Activated CD4-positive, CD25-positive, alpha-beta regulatory T cell treated with anti-CD3 and anti-CD28 coated beads, Interleukin-2, amount 50 U/mL, for 24 hours (primary cell): Measurements from ENCODE around the gene HOXD4.

Experiments
- ATAC-seq, 2 donors: fragments of 150-1000 bp; cut with Tn5 transposase; one replicate each; pipeline ENCODE4 v1.10.0; 2021; ENCODE audit warnings: mild to moderate bottlenecking in 1 of 2, moderate library complexity in 1 of 2

HOXD4 gene

DNA sequence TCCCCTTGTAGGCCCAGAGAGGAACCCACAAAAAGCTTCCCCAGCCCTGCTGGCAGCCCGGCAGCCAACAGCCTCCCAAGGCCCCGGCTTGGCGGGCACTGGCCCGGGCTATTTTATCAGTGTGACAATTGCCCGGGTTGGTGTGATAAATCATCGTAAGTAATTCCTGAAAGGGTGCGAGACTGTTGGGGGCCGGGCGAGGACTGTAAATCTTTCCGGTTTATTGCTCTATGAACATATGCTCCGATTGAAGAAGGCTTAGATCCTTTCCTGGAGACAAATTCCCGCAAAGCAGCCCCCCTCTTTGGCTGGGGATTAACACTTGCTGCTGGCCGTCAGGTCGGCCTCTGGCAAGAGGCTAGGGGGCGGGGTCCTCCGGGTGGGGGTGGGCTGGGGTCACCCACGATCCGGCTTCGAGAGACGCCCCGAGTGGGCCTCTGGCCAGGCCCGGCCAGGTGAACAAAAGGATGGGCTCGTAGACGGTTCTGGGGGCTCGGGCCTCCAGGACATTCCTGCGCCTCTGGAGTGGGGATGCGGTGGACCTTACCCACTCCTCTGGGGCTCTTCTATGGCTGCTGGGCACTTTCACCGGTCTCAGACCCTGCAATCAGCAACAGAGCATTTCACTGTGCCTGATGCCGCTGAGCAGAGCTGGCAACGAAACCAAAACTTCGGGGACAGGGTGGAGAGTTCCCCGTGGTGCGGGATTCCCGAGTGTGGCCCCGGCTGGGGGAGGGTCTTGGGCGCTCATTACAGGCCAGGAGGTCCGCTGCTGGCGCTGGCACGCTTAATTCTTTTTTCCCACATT, 7.7 kb downstream of the HOXD4 start:
- no peak for ATAC-seq

DNA sequence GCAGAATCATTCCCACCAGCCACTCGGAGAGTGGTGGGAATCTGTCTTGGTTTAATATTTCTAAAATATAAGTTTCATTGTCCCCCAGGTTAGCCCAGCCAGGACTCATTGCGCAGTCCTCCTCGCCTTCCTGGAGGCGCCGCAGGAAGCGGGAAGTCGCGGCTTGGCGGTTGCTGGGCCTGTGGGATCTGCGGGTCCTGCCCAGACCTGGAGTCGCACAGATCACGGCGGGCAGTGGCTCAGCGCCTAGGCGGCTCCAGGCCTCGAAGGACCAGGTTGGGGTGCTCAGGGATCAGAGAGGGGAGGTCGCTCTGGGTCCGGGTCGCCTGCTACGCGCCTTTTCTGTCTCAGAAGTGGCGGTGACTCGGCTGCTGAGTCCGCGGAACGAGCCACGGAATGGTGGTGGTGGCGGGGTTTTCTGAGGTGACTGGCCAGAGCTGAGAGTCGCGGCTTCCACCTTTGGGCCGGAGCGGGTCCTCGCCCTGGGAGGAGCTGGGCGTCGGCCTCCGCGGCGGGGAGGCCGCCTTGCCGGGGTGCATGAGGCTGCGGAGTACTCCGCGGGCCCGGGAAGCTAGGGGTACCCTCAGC, 8.4 kb downstream of the HOXD4 start:
- ATAC-seq, result no peak

DNA sequence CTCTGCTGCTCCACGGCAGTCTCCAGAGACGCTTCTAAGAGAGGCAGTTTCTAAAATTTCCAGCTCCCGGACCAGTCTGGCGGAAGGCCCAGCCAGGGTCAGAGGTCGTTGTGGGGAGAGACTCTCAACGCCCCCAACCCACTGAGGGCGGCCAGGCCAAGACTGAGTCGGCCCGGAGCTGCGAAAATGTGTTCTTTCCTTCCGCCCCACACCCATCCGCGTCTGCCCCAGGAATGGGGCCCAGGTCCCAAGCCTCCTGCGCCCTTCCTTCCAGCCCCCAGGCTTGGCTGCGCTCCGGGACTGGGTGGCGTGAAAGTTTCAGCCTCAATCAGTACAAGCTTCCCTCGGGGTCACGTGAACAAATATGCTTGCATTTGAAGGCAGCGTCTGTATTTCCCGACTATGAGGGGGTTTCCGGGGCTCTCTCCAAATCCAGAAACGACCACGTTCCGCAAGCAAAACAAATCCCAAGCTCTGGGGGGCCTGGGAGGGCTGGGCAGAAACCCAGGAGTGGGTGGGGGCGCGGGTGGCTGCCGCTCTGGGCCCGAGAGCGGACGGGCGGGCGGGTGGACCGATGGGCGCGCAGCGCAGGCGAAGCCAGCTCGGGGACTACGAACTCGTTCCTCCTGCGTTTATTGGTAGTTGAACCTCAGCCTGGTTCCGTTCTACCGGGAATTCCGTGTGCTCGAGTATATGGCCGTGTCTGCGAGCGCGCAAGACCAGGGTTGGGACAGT, 9.1 kb downstream of the HOXD4 start:
- no peak for ATAC-seq

DNA sequence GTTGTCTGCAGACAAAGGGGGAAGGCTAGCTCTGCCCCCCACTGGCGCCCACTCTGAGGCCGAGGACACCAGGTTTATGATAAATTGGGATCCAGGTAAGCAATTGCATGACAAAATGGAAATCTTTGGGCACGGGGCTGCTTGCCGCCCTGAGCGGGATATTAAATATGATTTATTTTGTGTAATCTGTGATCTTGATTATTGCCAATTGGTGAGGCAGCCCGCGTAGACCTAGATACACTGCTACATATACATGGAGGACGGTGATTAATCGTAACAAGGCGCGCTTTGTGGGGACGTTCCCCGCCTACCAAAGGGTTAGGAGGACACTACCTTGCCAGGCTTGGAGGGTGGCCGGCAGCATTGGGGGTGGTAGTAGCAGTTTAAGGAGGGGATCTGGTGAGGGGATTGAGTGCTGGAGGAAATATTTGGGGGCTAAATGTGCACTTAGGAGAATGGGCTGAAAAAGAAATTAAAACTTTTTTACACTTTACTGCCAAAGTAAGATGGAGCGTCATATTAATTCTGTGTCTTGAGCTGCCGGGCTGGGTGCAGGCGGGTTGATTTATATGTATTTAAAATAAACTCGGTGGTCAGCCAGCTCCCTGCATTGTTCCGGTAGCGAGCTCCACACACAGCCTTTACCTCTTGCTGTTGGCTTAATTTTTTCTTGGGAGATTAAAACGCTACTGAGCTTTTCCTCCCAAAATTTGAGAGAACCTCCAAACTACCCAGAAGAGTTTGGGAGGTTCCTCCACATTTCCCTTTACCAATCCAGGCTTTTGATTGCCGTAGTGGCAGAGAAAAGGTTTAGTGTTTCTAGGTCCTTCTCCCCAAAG, 9.9 kb downstream of the HOXD4 start:
- ATAC-seq, result no peak

DNA sequence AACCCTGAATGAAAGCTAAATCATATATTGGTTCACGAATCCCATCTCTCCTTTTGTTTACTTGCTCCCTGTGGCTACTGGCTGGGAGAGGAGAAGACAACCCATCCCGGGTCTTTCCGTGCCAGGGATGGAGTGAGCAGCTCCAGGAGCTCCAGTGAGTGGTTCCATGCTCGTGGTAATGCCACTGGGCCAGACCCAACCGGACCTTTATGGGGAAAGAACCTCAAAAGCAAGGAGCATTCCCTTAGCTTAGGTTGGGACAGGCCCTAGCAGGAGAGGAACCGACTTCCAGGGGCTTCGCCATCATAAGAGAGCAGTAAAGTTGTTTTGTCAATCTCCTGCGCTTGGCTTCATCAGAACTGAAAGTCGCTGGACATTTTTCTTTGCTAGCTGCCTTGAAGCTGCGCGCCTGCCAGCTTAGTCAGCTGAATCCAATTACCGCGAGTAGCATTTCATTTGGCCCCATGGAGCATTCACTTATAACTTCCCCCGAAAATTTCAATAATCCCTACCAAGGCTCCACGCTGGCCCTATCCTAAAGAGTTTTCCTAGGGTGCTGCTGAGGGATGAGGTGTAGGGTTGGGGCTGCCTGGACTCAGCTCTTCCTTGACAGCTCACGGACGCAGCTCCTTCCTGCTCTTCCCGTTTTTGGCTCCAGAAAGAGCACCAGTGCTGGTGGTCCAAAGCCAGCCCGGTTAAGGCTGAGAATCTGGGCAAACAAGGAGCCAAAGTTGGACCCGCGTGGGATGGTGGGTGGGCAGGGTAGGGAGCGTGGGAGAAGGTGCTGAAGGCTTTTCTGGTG, 10.7 kb downstream of the HOXD4 start:
- no peak for ATAC-seq

DNA sequence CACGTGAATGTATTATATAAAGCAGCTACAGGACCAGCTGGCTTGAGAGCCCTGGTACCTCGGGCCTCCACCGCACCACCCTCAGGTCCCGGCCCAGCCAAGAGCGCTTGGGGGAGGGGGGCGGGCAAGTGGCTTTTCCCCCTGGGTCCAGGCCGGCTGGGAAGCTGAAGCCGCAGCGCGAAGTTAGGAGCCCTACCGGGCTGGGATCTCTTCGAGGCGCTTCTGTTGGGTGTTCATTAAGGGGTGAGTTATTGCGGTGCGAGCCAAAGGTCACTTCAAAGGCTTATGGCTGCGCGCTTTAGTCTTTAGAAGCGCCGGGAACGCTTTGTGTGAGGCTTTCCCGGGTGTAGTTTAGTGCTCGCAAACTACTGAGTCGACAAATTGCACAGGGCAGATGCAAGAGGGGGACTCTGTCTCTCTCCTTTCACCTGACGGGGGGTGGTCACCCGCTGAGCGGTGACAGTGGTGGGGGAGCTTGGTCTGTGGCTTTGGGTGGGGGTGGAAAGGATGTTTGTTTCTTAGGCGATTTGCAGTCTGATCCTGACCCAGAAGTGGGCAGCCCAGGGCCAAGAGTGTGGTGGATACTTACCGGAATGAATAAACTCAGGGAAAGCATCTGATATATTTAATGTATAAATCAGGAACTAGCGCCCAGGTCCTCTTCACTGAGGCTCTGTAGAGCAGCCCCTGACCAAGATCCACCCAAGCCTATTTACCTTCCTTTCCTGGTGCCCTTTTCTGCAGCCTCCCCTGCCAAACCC, 11.7 kb downstream of the HOXD4 start:
- ATAC-seq, result no peak

DNA sequence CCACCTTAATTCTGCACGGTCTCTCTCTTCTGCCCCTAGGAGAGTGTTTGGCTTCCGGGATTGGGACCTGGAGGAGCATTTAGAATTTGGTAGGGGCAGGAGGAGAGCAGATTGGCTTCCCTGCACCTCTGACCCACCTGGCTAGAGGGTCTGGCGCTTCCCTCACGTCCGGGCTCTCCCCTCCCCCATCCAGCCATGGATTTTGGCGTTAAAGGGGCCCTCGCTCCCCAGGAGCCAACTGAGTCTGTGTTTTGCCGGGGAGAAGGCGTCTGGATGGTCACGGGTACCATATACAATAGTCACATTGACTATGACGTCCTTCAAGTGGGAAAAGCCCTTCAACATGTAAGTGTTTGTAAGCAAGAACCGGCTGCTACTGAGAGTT, 12.3 kb downstream of the HOXD4 start:
- ATAC-seq, result no peak

DNA sequence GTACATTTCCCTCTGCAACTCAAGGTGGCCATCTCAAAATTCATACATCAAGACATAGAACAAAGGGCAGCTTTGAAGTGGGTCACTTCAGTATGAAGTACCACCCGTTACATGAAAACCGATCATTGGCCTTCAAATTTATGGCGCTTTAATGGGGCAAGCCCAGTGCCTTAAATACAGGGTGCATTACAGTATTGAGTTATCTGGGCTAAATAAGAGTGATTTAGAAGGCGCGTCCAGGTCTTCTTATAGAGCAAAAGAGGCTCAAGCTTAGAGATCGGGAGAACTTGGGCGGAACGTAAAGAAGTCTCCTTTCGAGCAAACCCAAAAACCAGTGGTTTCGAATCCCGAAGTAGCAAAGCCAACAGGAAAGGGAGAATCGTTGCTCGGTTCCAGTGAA, 12.9 kb downstream of the HOXD4 start:
- no peak for ATAC-seq

DNA sequence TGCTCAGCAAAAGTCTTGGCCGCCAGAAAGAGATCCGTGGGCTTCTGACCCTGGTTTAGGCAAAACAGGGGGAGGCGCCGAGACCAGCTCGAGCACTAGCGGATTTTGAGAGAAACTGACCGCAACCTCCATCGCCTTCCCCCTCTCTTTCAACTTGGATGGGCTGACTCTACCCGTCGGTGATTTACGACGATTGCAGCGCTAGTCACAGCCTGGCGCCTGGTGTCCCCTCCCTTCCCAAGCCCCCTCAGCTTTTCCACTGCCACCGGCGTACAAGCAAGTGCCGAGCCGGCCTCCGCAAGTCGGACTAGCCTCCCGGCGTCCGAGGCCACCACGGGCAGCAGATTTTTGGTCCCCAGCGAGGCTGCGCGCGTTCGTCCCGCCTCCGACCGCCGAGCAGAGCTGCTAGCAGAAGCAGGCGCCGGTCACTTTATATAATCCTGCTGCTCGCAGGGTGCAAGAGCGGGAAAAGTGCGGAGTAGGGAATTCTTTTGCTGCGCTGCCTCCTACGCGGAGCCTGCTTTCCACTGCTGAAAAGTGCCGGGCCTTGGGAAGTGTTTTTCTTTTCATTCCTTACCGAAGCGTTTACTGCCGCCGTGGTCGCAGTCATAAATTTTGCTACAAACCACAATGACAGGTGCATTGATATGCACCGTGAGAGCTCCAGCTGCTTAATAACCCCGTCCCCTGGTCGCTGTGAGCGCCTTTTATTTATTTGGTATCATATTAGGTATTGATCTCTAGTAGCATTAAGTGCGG, 13.4 kb downstream of the HOXD4 start:
- ATAC-seq, result no peak

DNA sequence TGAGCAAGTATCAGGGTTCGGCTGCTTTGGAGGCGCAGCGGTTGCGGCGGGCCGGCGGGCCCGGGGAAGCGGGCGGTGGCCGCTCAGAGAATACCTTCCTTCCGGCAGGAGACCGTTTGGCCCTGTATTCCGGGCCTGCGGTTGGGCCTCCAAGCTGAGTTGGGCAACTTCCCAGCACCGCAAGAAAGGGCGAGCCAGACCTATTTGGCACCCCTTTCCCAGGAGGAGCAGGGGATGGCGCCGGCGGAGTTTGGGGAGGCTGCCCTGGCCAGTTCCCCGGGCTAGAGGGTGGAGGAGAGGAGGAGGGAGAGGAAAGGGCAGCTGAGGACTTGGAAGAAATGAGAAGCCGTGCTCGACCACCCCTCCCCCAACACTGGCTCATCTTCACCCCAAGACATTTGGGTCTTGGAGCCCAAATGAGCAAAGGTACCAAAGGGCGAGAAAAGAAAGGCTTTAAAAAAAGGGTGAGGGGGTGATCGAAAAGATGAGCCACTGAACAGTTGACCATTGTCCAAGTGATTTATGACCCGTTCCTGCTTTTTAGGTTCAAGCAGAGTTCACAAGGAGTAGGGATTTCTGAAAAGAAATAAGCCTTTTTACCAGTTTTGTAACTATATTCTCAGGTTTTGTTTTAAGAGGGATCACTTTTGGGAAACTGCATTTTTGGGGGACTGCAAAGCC, 14.2 kb downstream of the HOXD4 start:
- ATAC-seq, result no peak

DNA sequence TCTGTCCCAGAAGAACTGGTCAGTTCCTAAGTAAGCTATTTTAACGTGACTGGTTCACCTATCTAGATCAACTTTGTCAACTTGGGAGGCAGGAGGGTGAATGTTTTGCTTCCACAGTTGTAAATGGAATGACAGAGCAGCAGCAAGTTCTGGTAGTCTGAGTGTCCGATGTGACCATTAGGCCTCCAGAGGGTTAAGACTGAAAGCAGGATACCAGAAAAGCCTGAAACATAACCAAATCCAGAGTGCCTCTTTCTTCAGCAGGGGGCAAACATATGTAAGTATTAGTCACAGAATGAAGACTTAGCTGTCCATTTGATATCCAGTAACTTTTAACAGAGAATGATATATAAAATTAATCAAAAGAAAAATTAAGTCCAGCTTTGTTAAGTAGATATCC, 14.9 kb downstream of the HOXD4 start:
- ATAC-seq, result no peak

DNA sequence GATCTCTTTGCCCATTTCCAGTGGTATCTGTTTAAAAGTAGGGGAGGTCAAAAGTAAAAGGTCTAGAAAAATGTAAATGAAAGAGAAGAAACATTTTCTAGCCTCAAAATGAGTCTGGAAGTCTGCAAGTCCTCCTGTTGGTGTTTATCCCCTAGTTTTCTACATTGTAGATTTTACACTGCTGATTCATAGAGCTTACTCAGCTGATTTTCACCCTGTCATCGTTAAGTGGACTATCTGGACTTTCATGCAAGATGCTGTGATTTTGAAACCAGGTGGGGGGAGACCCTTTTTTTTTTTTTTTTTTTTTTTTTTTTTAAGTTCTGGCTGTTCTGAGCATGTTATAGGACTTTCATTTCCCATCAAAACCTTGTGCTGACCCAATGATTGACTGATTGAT, 16.0 kb downstream of the HOXD4 start:
- ATAC-seq, result no peak

DNA sequence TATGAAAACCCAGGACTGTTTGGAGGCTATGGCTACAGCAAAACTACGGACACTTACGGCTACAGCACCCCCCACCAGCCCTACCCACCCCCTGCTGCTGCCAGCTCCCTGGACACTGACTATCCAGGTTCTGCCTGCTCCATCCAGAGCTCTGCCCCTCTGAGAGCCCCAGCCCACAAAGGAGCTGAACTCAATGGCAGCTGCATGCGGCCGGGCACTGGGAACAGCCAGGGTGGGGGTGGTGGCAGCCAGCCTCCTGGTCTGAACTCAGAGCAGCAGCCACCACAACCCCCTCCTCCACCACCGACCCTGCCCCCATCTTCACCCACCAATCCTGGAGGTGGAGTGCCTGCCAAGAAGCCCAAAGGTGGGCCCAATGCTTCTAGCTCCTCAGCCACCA, 17.8 kb downstream of the HOXD4 start:
- no peak for ATAC-seq

DNA sequence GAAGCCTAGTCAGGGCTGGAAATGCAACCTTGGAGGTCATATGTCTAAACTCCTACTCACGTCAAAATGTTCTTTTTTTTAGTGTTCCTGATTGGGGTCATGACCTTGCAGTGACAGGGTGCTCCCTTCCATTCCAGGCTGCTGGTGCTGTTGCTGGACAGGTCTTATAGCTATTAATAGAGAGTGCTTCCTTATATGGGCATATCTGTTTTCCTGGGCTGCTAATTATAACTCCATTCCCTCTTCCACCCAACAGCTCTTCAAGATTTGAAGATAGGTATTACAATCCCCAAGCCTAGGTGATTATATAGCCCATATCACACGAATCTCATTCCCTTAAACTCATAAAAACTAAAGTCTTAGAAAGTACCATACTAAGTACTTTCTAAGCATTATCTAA, 18.4 kb downstream of the HOXD4 start:
- ATAC-seq, result no peak

DNA sequence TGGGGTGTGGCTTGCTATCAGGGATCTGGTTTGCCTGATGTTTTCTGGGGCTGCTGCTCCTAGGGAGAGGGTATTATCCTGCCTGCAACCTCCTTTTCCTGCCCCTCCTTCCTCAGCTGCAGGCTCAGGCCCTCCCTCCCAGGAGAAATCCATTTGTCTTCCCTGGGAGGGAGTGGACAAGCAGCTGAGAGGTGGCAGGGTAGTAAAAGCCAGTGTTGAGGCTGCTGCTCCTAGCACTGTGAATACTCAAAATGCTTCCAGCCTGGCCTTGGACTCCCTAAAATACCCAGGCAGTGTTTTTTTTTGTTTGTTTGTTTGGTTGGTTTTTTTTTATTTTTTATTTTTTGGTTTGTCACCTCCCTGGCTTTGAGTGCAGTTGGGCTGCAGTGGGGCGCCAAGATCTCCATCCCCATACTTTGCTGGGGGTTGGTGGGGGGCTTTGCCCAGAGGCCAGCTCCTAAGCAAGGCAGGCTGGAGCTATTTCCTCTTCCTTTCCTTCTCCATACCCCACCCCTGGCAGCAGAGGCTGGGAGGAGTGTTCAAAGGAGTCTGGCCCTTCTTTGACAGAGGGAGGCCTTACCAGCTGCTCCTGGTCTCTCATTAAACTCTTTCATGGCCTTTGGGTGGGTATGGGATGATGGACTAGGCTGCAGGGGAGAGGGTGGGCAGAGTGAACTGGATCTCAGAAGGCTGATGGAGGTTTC, 19.4 kb downstream of the HOXD4 start:
- ATAC-seq, result no peak

DNA sequence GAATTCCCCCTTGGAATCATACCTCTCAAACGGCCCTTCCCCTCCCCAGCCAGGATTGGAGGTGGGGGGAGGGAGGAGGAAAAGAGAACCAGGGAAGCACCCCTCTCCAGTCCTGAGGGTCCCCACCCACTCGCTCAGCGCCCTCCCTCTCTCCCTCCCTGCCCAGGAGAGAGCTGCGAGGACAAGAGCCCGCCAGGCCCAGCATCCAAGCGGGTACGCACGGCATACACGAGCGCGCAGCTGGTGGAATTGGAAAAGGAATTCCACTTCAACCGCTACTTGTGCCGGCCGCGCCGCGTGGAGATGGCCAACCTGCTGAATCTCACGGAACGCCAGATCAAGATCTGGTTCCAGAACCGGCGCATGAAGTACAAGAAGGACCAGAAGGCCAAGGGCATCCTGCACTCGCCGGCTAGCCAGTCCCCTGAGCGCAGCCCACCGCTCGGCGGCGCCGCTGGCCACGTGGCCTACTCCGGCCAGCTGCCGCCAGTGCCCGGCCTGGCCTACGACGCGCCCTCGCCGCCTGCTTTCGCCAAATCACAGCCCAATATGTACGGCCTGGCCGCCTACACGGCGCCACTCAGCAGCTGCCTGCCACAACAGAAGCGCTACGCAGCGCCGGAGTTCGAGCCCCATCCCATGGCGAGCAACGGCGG, 20.1 kb downstream of the HOXD4 start:
- no peak for ATAC-seq

DNA sequence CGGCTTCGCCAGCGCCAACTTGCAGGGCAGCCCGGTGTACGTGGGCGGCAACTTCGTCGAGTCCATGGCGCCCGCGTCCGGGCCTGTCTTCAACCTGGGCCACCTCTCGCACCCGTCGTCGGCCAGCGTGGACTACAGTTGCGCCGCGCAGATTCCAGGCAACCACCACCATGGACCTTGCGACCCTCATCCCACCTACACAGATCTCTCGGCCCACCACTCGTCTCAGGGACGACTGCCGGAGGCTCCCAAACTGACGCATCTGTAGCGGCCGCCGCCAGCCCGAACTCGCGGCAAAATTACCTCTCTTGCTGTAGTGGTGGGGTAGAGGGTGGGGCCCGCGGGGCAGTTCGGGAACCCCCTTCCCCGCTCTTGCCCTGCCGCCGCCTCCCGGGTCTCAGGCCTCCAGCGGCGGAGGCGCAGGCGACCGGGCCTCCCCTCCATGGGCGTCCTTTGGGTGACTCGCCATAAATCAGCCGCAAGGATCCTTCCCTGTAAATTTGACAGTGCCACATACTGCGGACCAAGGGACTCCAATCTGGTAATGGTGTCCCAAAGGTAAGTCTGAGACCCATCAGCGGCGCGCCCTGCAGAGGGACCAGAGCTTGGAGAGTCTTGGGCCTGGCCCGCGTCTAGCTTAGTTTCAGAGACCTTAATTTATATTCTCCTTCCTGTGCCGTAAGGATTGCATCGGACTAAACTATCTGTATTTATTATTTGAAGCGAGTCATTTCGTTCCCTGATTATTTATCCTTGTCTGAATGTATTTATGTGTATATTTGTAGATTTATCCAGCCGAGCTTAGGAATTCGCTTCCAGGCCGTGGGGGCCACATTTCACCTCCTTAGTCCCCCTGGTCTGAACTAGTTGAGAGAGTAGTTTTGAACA, 20.9 kb downstream of the HOXD4 start:
- no peak for ATAC-seq
